ENCODE results near the gene ATXN7. TPM values are rescaled to one million over a fixed set of nuclear protein-coding genes. Genes with fewer than 3 reads are reported as not detected.

The ATXN7 gene
- total and polyA plus RNA-seq, 2 of the 13 experiments (the other 11 are each of a cell fraction or from before 2014, with no cell fraction given) = 13.8 to 20.0 TPM

DNA sequence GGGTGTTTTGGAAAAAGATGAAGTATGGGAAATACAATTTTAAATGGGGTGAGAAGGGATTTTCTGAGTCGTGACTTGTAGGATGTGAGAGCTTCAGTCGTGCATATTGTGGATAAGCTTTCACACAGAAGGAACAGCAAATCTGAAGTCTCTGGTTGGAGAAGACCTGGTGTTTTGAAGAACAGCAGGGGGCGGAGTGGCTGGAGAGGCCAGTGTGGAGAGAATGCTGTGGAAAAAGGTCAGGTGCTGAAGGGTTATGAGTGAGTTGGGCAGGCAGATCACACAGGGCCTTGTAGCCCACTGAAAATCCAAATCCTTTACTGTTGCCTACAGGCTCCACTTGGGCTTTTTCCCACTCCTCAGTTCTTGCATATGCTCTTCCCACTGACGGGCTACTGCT is 62.6 kb downstream of the ATXN7 start:
- no peak for DNase-seq (ENCODE audit: low spot score)
- Histone ChIP-seq H4K20me1 (ENCODE audit: insufficient read depth, low read length) (no peaks in the 10 kb centered on the region), H3K4me1 (ENCODE audit: insufficient read depth, low read length) (no peaks in the 10 kb centered on the region), H3K9ac (ENCODE audit: insufficient read depth, low read depth, low read length) (no peak overlapping the region), H3K9me3 (ENCODE audit: low read length) (no peaks in the 10 kb centered on the region), H3K4me2 (ENCODE audit: low read depth, low read length) (no peak overlapping the region), H3K27ac (ENCODE audit: extremely low read length, insufficient read depth, low read length) (no peak overlapping the region), H2AFZ (ENCODE audit: low read length) (no peak overlapping the region), H3K79me2 (ENCODE audit: insufficient read depth, low read length) (peaks cover 41% of the 10 kb centered on the region), H3K4me3 (replicated peaks in 1 of 3; ENCODE audit: insufficient read depth in 1 of 3, low read depth in 2 of 3, low read length in 3 of 3) (no peak overlapping the region), H3K36me3 (replicated peaks in 1 of 2; ENCODE audit: control insufficient read depth in 1 of 2, insufficient read depth in 2 of 2, low read length in 2 of 2) (peaks cover 12 to 29% of the 10 kb centered on the region in 2 experiments), H3K27me3 (ENCODE audit: control insufficient read depth in 1 of 2, insufficient read depth in 2 of 2, low read length in 2 of 2) (no peaks in the 10 kb centered on the region)
- intact Hi-C loops (cut with micrococcal nuclease; ENCODE audit: unreplicated experiment) (no loop called here), in situ Hi-C loops (cut with HindIII; ENCODE audit: extremely low pct_ligation_motif_present, low pct_unique_long_range_greater_than_20kb) (no loop called here)
- no peak; the same call in 2 of the 3 replicates for ATAC-seq
- no peak for FAIRE-seq
- ChIA-PET POLR2A (no interaction called here), CTCF (ENCODE audit: low intra/inter-chr PET ratio, low total read pairs) (no interaction called here)
- TF ChIP-seq ZNF687 (CRISPR knock-in tag; IDR thresholded peaks at IDR 0.05) (no peak), AHR (CRISPR knock-in tag; IDR thresholded peaks at IDR 0.05) (no peak), ZNF20 (CRISPR knock-in tag; IDR thresholded peaks at IDR 0.05) (no peak), CTCF (CRISPR knock-in tag; IDR thresholded peaks at IDR 0.05) (0 out of 2 replicates have a peak, but pooled peaks have one; percentile 13), KMT2B (CRISPR knock-in tag; IDR thresholded peaks at IDR 0.05) (no peak)
- TF ChIP-seq, protein P1, sequence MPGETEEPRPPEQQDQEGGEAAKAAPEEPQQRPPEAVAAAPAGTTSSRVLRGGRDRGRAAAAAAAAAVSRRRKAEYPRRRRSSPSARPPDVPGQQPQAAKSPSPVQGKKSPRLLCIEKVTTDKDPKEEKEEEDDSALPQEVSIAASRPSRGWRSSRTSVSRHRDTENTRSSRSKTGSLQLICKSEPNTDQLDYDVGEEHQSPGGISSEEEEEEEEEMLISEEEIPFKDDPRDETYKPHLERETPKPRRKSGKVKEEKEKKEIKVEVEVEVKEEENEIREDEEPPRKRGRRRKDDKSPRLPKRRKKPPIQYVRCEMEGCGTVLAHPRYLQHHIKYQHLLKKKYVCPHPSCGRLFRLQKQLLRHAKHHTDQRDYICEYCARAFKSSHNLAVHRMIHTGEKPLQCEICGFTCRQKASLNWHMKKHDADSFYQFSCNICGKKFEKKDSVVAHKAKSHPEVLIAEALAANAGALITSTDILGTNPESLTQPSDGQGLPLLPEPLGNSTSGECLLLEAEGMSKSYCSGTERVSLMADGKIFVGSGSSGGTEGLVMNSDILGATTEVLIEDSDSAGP (CRISPR knock-in tag; IDR thresholded peaks at IDR 0.05; ENCODE audit: borderline replicate concordance) = no peak
- 98% methylated on average over 4 of the region's 4 CpGs for WGBS (ENCODE audit: low lambda C conversion rate)
- BruUV-seq (replicated peaks) = no TSS peak

Measured in HepG2 (cell line).